Suppressor macrophage treated with lipopolysaccharide for 4 hours (primary cell): ENCODE data around the gene PPP6R2.

Source experiments
- DNase-seq: peaks from one replicate; pipeline ENCODE4 v3.0.0-alpha.2; 2020

Gene PPP6R2

DNA sequence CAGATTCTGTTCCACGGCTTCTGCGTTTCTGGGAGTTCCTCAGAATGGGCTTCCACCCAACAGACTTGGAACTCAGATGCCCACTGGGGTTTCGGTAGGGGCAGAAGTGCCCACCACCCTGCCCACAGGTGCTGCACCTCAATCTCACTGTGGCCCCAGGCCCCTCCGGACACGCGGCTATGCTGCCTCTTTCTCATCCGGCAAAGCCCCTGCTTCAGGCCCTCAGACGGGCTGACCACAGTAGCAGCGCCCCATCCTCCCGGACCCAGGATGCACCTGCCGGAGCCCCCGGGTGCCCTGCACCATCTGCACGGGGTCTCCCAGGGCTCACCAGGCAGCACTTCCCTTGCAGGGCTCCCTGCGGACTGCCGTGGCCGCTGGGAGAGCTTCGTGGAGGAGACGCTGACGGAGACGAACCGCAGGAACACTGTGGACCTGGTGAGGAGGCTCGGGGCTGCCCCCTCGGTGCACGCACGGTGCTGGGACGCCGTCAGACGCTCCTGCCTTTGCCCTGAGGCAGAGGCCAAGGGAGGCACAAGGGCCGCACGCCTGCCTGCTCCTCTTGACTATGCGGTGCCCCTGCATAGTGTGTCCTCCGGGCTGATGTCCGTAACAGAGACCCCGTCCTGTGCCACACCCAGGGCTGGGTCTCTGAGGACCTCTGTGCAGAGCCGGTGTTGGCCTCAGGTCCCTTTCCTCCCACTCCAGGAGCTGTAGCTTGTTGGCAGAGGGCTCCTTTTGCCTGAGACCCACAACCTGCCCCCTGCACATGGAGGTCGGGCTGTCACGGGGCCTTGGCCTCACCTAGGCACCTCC is 93.1 kb downstream of the PPP6R2 start:
- no peak for DNase-seq

DNA sequence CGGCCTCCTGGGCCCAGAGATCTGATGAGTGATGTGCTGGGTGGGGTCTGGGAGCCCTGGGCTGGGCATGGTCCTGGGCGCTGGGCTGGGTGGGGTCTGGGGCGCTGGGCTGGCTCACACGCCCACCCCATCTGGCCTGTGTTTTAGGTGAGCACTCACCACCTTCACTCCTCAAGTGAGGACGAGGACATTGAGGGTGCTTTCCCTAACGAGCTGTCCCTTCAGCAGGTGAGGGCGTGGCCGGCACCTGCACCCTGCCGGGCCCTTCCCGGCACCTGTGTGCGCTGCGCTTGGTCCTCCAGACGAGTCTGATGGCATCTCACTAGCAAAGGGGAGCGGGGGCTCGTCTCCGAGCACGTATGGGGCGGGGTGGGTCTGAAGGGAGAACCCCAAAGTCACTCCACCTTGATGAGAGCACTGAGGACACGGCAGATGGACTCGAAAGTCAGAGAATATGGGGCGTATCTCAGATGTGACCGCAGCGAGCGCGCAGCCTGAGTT is 93.8 kb downstream of the PPP6R2 start:
- no peak for DNase-seq

GRCh38 chr22:50437511-50438304 is 94.6 kb downstream of the PPP6R2 start:
- DNase-seq, result no peak

DNA sequence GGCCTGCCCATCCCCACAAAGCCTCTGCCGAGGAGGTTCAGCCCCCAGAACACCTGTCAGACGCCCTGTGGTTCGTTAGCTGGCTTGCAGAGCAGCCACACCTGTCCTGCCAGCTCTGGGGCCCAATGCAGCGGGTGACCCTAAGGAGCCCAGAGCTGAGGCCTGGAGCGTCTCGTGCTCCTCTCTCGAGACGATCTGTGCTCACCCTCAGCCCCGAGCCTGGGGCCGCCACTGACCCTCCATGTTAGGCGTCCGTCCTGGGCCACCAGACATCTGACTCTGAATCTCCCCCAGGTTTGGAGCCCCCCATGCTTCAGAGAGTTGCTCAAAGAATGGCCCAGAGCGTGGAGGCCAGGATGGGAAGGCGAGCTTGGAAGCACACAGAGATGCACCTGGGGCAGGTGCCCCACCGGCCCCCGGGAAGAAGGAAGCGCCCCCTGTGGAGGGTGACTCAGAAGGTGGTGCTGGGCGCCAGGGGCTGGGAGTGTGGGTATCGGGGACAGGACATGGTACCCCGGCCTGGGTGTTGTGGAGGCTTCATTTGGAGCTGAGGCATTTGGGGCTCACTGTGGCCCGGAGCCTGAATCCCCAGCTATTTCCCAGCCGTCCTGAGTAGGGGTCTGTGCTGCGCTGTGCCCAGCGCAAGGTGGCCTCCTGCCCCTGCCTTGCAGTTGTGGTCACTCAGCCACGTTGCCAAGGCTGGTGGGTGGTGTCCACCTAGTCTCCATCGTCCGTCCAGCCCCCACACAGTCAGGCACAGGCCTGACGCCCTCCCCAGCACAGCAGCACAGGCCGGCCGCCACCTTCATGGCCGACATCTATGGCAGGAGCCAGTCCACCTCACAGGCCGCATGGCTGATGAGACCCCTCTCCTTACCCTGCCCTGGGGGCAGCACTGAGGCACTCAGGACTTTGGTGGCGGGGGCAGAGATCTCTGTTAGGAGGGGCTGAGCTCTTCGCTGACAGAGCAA is 95.5 kb downstream of the PPP6R2 start:
- DNase-seq, result no peak

- DNase-seq, result no peak
Measured at GRCh38 chr22:50439314-50439870, 96.3 kb downstream of the PPP6R2 start.

GRCh38 chr22:50439871-50440331 is 96.8 kb downstream of the PPP6R2 start:
- no peak for DNase-seq

DNA sequence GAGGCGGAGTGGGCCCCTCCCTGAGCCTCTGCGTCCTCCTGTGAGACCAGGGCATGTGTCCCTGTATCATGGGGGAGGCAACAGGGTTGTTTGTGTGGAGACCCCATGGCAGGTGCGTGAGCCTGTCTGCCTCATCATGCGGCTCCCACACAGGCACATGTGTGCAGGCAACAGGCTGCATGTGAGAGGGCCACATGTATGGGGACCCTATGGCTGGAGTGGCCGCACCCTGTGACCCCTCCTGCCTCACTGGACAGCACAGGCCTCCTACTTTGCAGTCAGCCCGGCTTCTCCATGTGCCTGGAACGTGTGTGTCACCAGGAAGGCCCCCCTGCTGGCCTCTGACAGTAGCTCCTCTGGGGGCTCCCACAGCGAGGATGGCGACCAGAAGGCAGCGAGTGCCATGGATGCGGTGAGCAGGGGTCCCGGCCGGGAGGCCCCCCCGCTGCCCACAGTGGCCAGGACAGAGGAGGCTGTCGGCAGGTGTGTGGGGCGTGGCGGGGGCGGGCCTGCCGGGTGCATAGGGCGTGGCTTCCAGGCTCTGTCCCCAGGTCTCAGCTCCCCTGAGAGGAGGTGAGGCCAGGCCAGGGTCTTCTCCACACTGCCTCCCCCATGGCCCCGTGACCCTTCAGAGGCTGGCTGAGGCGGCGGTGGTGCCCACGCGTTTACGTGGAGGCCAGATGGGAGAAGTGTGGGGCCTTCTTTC is 97.6 kb downstream of the PPP6R2 start:
- no peak for DNase-seq

DNA sequence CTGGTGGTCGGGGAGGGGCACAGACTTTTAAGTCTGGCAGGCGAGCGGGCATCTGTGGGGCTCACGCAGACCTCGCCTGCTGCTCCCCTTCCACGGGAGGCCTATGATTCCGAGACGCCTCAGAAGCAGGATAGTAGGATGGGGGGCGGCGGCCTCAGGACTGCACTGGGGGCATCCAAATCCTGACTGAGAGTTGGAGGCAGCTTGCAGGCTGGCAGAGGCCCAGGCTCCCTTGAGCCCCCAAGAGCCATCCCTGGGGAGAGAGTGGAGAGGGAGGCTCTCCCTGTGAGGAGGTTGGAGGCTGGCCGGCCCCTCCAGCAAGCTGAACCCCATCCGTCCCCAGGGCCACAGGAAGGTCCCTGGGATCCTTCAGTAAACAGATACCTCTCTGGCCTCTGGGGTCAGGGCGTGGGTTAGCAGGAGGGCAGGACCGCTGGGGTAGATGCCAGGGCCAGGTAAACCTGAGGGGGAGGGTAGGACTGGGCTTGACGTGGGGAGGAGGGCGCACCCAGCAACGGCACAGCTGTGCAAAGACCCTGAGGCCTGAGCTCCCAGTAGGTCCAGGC is 98.4 kb downstream of the PPP6R2 start:
- DNase-seq, result no peak

GRCh38 chr22:50443197-50443596 is 100.1 kb downstream of the PPP6R2 start:
- DNase-seq, result no peak

GRCh38 chr22:50443801-50444625 is 100.9 kb downstream of the PPP6R2 start:
- no peak for DNase-seq

- DNase-seq, result no peak
Measured at GRCh38 chr22:50444663-50445062, 101.5 kb downstream of the PPP6R2 start.

DNA sequence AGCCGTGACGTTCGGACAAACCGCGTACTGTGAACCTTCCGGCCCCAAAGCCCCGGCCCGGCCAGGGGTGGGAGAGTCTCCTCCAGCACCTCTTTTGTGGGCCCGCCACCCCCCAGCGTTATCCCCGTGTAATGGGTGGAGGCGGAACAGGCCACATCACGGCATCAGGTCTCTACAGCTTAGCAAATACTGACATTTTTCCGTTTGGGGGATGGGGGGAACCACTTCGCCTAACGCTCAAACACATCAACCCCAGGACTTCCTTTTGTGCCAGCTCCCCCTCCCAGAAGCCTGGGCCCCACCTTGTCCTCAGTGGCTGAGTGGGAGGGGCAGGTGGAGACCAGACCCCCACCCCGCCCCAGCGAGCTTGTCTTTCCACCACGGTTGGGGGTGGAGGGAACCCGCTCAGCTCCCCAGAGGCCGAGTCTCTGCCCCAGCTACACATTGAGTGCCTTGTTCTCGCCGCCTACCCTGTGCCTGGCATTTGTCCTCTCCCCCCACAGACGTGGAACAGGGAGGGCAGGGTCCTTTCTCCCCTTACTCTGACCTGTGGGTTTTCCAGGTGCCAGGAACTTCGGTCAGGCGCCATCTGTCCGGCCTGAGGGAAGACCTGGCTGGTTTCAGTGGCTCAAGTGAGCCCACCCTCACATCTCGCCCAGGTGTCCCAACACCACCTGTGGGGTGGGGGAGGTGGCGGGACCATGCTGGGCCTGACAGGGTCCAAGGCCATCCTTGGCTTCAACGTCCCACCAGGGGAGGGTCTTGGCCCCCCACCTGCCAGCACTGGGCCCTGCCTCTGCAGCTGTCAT is 102.1 kb downstream of the PPP6R2 start:
- no peak for DNase-seq

- no peak for DNase-seq
Measured at GRCh38 chr22:50445880-50446707, 103.0 kb downstream of the PPP6R2 start.

GRCh38 chr22:50446708-50447575 is 103.8 kb downstream of the PPP6R2 start:
- no peak for DNase-seq

DNA sequence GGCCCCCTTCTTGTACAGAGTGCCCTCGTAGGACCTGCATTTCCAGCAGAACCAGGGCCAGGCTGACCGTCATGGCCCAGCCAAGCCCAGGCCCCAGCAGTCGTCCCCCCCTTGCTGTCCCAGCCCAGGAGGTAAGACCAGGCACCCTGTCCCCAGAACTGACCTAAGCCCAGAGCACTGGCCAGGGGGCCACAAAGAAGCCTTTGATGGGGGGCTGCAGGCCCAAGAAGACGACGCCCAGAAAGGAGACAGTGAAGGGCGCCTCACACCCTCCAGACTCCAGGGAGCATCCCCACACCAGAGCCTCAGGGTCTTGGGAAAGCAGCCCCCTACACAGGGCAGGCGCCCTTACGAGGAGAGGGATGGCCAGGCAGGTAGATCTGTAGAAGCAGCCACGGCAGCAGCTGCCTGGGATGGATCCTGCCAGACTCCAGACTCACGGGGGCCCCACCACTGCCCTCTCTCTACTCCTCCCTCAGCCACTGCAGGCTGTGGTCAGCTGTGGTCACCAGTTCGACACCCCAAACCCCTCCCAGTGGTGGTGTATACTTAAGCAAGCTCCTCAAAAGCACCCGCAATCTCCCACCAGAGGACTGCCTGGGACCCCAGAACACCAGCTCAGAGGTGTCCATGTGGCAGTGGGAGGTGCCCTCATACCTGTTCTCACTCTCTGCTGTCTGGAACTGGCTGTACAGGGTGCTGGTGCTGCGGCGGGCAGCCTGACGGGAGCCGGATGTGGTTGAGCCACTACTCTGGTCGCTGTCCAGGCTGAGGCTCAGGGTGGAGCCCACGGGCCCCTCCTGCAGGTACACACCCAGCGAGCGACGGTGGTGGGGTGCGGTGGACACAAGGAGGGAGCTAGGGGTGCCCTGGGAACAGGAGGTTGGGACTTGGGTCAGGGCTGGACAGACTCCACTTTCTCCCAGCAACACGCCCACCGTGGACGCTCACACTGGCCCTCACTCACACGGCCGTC is 104.7 kb downstream of the PPP6R2 start:
- DNase-seq, result no peak

DNA sequence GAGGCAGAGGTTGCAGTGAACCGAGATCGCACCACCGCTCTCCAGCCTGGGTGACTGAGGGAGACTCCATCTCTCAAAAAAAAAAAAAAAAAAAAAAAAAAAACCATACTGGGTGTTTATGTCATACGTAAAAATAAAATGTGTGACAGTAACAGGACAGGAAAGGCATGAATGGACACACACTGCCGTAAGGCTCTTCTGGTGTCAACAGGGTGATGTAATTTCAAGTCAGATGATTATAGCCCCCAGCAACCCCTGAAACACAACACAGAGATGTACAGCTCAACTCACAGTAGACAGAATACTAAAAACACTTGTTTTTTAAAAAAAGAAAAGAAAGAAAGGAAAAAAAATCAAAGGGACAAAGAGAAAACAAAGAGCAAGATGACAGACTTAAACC is 109.5 kb downstream of the PPP6R2 start:
- peak; percentile 45 for DNase-seq
